Activated CD4-positive, CD25-positive, alpha-beta regulatory T cell treated with anti-CD3 and anti-CD28 coated beads, Interleukin-2, amount 50 U/mL, for 24 hours (primary cell): Measurements from ENCODE around the gene MLKL.

Experiments used
- ATAC-seq, 2 donors: fragments of 150-1000 bp; cut with Tn5 transposase; one replicate each; pipeline ENCODE4 v1.10.0; 2021; ENCODE audit warnings: mild to moderate bottlenecking in 1 of 2, moderate library complexity in 1 of 2

The MLKL gene

DNA sequence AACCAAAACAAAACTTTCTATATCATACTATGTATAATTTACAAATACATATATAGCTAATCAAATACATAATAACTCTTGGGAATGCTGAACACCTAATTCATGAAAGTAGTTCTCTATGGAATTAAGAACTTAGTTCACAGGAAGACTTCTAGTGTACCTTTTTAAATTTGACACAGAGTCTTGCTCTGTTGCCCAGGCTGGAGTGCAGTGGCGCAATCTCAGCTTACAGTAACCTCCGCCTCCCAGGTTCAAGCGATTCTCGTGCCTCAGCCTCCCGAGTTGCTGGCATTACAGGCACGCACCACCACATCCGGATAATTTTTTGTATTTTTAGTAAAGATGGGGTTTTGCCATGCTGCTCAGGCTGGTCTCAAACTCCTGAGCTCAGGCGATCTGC is 58.7 kb downstream of the MLKL start:
- no peak for ATAC-seq

DNA sequence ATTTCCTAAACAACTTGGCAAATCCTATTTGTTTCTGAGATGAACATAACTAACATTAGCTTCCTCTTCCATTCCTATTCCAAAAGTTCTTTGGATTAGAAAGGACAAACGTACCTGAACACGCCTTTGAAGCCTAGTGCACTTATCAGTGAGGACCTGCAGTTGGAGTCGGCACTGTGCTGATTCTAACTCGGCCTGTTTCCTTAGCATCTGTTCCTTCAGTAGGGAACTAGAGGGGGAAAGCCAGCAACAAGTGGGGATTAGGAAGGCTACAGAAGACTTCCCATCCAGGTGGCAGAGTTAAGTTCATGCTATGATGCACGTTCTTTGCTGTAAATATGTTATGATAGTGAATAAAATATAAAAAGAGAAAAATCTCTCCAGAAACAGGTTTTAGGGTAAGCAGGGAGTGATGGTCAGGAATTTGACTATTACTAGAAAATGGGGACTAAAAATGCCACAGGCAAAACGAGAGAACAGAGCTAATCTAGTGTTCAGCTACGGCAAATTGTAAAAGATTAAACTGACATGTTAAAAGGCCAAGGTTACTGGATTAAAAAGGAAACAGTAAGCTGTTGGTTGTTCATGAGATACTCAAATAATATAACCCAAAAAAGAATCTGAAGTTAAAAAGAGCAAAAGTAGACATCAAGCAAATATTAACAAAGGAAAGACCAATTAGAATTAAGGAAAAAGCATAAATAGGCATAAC is 62.8 kb downstream of the MLKL start:
- no peak for ATAC-seq

DNA sequence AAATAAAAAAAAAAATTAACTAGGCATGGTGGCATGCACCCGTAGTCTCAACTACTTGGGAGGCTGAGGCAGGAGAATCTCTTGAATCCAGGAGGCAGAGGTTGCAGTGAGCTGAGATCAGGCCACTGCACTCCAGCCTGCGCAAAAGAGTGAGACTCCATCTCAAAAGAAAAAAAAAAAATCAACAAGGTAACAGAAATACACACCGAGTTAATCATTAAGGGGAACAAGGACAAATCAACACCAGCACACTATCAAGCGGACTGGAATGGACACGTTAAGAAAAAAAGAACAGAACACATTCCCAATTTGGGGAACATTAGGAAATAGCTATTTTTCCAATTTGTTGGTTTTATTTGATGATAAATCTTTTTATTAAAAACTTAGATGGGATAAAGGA is 65.4 kb downstream of the MLKL start:
- no peak for ATAC-seq

DNA sequence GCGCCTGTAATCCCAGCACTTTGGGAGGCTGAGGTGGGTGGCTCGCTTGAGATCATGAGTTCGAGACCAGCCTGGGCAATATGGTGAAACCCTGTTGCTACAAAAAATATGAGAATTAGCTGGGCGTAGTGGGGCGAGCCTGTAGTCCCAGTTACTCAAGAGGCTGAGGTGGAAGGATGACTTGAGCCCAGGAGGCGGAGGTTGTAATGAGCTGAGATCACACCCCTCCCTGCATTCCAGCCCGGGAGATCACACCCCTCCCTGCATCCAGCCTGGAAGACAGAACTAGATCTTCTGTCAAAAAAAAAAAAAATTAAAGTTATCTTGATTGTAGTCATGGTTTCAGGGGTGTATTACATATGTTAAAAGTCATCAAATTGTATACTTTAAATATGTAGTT is 67.0 kb downstream of the MLKL start:
- ATAC-seq: no peak

DNA sequence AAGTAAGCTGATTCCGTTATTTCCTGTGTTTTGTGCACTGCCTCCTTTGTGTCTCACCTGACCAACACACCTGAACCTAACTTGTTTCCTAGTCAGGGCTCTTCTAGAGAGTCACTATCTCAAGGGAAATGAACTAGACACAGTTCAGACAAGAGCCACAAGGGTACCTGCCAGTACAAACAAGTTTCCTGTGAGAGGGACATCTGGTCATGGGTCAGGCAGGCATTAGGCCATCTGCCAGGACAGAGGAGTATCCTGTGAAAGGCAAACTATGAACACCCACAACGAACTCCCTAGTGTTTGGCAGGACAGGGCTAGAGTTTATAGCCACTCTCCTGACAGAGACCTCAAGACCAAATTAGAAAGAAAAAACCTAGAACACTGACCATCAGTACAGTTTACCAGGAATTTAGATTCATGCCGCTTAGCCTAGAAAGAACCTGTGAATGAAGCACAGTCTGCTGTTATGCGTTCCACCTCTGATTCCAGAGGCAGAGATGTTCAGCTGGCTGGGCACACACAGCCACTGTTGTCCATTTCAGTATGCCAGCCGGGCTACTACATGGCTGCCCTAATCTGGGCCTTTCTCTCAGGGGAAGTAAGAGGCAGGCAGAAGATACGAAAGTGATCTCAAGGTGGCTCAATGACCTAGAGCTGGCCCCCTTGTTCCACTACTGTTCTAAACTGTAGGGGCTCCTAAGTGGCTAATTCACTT is 73.0 kb downstream of the MLKL start:
- ATAC-seq: peak in 1 of 2 donors; percentile 2

DNA sequence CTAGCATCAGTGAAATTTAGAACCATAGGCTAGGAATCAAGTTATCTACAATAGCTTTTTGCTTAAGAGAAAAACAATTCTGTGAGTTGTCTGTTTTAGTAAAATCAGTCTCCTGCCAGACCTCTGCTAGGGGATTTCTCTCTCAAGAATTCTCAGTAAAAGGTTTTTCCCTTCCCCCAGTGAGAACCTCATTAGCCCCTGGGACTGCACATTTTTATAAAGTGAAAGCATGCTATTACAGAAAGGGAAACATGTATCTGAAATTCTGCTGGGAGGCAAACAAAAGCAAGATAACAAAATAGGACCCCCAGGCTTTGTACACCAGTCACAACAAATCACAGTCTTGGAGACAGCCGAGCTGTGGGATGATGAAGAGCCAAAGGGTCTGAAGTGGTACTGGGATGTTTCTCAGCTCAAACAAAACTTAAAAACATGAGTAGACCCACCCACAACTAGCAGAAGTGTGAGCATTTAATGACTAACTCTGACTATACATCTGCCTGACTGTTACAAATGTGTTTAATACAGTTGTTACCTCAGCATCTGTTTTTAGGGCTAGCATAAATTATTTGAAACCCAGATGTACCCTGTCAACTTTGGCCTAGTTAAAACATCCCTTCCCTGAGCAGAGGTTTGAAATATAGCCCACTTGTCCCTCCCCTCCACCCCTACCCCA is 73.8 kb downstream of the MLKL start:
- peak; percentile 92 to 94 for ATAC-seq

DNA sequence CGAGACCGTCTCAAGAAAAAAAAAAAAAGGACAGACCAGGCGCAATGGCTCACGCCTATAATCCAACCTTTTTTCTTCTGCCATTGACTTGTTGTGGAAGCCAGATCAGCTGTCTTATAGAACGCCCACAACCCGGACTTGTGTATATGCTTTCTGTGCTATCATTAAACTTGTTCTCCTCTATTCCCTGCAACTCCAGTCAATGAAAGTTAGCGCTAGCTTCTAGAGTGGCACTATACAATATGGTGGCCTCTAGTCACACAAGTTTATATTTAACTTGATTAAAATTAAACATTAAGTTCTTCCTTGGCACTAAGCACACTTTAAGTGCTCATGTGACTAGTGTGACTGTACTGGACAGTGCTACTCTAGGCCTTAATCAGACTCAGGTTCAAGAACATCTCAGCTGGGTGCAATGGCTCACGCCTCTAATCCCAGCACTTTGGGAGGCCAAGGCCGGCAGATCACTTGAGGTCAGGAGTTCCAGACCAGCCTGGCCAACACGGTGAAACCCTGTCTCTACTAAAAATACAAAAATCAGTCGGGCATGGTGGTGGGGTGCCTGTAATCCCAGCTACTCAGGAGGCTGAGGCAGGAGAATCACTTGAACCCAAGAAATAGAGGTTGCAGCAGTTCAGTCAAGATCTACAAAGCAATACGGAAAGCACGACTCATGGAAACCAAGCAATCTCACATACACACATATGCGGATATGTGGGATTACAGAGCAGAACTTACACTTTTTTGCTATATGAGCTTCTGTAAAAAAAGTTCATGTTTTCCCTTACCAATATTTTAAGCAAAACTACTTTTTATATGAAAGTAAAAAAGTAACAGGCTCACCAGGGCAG is 74.9 kb downstream of the MLKL start:
- no peak for ATAC-seq

DNA sequence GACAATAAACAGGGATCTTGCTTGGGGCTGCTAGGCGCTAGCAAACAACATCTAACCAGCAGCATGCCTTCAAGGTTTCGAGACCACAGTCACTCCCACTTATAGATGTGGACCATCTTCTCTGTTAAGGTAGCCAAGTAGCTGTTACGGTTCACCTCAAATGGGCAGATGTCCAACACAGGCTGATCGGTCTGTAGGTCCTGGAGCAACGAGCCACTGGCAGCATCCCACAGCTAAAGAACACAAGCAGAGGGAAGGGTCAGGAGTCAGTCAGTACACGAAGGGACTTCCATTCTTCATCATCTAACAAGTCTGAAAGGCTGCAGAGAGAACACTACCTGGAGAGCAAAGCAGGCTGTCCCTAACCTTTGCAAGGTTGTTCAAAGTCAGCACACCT is 76.8 kb downstream of the MLKL start:
- ATAC-seq: no peak

DNA sequence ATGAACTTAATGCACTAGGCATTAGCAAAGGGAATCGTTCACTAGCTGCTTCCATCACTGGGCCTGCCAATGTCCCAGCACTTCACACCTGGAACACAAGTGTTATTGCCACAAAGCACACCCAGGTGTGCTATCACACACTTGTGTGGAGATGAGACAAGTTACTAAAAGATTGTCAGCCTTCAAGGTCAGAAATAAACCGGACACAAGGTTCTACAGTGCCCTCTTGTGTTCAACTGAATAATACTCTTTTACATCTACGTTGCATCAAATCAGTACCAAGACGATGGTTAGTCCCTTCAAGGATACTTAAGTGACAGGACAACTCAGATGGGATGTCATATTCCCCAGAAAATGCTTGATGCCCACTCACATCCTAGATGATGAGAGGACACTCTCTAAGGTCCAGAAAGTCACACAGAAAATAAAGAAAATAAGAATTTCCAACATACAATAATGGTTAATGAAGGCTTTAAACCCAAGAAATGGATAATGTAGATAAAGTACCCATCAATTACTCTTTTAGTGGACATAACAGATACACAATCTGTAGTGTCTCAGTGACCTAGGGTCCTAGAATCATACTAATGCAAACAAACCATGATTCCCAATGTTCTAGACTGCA is 77.3 kb downstream of the MLKL start:
- no peak for ATAC-seq

DNA sequence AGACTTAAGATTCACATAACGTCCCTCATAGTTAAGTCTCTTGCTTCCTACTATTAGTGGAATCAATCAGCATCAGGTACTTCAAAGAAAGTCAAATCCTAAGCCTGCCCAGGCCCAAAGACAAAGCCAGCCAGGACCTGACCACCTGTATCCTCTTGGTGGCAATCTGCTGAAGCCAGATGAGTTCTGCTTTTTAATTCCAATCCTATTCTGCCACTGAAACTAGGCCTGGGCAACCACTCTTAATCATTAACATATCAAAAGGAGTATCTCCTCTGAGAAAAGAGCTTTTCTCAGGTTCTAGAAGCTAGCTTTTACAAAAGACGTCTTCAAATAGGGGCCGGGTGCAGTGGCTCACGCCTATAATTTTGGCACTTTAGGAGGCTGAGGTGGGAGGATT is 78.7 kb downstream of the MLKL start:
- ATAC-seq: no peak
